Ovary (tissue), 3 donors: ENCODE results near the gene RFX4.

Experiments
- POLR2A ChIP-seq: fragments of 450-650 bp; IDR thresholded peaks from one replicate; pipeline ENCODE4 v1.6.1; 2017; ENCODE audit warnings: antibody characterized with exemption, mild to moderate bottlenecking, moderate library complexity
- TF ChIP-seq, protein P1 (sequence below), 3 donors: fragments of 450-650 bp in 2 of 3; fragments of 200-600 bp in 1 of 3; IDR thresholded peaks; one replicate each; pipeline versions ENCODE4 v1.5.1 to v1.8.0; 2016 to 2022; ENCODE audit warnings: antibody characterized with exemption in 3 of 3, mild to moderate bottlenecking in 1 of 3
- donor health status: DM: no; HTN: no; CAD: no.

DNA sequence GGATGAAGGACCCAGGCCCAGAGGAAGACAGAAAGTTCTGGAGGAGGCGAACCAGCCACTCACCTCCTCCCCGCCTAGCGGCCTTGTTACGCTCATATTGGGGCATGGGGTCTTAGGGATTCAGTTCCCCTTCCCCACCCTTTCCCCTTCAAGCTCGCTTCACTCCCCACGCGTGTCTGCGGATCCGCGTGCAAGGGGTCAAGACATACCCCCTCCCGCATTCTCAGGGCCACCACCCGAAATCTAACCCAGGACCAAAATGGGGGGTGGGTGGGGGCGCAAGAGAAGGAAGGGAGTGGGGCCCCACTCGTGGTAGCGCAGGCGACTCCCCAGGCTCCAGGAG, 584 bp upstream of the RFX4 start:
- TF ChIP-seq, protein P1, sequence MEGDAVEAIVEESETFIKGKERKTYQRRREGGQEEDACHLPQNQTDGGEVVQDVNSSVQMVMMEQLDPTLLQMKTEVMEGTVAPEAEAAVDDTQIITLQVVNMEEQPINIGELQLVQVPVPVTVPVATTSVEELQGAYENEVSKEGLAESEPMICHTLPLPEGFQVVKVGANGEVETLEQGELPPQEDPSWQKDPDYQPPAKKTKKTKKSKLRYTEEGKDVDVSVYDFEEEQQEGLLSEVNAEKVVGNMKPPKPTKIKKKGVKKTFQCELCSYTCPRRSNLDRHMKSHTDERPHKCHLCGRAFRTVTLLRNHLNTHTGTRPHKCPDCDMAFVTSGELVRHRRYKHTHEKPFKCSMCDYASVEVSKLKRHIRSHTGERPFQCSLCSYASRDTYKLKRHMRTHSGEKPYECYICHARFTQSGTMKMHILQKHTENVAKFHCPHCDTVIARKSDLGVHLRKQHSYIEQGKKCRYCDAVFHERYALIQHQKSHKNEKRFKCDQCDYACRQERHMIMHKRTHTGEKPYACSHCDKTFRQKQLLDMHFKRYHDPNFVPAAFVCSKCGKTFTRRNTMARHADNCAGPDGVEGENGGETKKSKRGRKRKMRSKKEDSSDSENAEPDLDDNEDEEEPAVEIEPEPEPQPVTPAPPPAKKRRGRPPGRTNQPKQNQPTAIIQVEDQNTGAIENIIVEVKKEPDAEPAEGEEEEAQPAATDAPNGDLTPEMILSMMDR (IDR thresholded peaks at IDR 0.05) = no peak
- no peak for TF ChIP-seq POLR2A
